ENCODE data around the gene ZGLP1.

ZGLP1 gene

GRCh38 chr19:10290876-10291553 lies 18.6 kb downstream of the ZGLP1 start:
- CTCF ChIA-PET, result interaction anchor here (0.6 to 1.7 kb wide), 4 partner anchors 22 to 214 kb away, joined by 3 to 11 read pairs (median 4); no protein-coding TSS in a partner anchor
- DNase-seq (ENCODE audit: low spot score), result peak; percentile 64
- H3K27ac ChIP-seq, result peak overlapping the region; percentile 93
- no peak for TF ChIP-seq CTCF (conservative IDR thresholded peaks at IDR 0.05; ENCODE audit: low read depth)
- POLR2A ChIA-PET (ENCODE audit: low non-redundant PET), result no interaction called here

- no peak for TF ChIP-seq CTCF (conservative IDR thresholded peaks at IDR 0.05; ENCODE audit: low read depth)
- POLR2A ChIA-PET (ENCODE audit: low non-redundant PET), result interaction anchor here (1.2 to 2.5 kb wide), 2 partner anchors 20 to 44 kb away, joined by 5 to 15 read pairs; partner anchors contain the start of gene ICAM1
- peak overlapping the region; percentile 93 for H3K27ac ChIP-seq
- CTCF ChIA-PET, result interaction anchor here (0.6 to 1.7 kb wide), 6 partner anchors 21 to 214 kb away, joined by 3 to 11 read pairs (median 5); no protein-coding TSS in a partner anchor
- peak; percentile 30 for DNase-seq (ENCODE audit: low spot score)
These were observed 19.2 kb downstream of the ZGLP1 start for GRCh38 chr19:10290357-10290875.

DNA sequence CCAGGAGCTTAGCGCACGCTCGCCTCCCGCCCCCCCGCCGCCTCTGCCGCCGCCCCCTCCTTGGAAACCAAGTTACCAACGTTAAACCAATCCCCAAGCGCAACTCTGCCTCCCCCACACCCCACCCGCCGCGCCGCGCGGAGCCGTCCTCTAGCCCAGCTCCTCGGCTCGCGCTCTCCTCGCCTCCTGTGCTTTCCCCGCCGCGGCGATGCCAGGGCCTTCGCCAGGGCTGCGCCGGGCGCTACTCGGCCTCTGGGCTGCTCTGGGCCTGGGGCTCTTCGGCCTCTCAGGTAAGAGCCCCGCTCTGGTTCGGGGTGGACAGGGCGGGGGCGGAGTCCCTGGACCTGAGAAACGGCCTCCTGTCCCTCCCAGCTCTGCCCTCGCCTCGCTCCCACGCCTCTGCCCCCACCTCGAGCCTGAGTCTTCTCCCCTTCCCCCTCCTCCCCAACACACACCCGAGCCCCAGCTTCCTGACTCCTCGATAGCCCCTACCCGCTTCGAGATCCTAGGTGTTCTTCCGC lies 19.7 kb downstream of the ZGLP1 start, which contains the start of gene ICAM5:
TSS of gene ICAM5 (plus strand) at position 117 of the 521 bp plus-strand sequence. CDS start at position 209, 92 bp downstream.
- H3K27ac ChIP-seq, result peak within 1 kb of the TSS; percentile 93
- POLR2A ChIA-PET (ENCODE audit: low non-redundant PET), result interaction anchor here (0.6 to 2.5 kb wide), 5 partner anchors 8 to 546 kb away, joined by 3 to 15 read pairs (median 5); partner anchors contain the start of genes ICAM1, TMED1 and TYK2
- no peak for TF ChIP-seq CTCF (conservative IDR thresholded peaks at IDR 0.05; ENCODE audit: low read depth)
- DNase-seq (ENCODE audit: low spot score), result peak; percentile 74
- CTCF ChIA-PET, result interaction anchor here (0.7 to 1.7 kb wide), 6 partner anchors 19 to 146 kb away, joined by 3 to 11 read pairs (median 5); partner anchors contain the start of gene ICAM1

DNA sequence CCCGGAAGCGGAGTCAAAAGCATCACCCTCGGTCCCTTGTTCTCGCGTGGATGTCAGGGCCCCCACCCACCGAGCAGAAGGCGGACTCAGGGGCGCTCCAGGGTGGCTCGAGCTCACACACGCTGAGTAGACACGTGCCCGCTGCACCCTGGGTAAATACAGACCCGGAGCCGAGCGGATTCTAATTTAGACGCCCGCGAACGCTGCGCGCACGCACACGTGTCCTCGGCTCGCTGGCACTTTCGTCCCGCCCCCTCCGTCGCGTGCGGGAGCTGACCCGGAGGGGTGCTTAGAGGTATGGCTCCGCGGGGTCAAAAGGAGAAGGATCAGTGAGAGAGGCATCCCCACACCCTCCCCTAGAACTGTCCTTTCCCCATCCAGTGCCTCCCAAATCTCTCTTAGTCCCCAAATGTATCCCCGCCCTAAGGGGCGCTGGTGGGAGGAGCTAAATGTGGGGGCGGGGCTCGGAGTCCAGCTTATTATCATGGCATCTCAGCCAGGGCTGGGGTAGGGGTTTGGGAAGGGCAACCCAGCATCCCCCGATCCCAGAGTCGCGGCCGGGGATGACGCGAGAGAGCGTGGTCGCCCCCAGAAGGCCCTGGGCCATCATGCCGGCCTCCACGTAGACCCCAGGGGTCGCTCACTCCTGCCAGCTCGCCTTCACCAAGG lies 20.3 kb downstream of the ZGLP1 start:
- peak overlapping the region; percentile 93 for H3K27ac ChIP-seq
- peak; percentile 79 for DNase-seq (ENCODE audit: low spot score)
- ChIA-PET CTCF (interaction anchor here (0.6 to 1.7 kb wide), 7 partner anchors 19 to 147 kb away, joined by 3 to 11 read pairs (median 5); partner anchors contain the start of gene ICAM1), POLR2A (ENCODE audit: low non-redundant PET) (interaction anchor here (0.6 to 2.5 kb wide), 5 partner anchors 9 to 547 kb away, joined by 3 to 15 read pairs (median 5); partner anchors contain the start of genes ICAM1, TMED1 and TYK2)
- no peak for TF ChIP-seq CTCF (conservative IDR thresholded peaks at IDR 0.05; ENCODE audit: low read depth)

DNA sequence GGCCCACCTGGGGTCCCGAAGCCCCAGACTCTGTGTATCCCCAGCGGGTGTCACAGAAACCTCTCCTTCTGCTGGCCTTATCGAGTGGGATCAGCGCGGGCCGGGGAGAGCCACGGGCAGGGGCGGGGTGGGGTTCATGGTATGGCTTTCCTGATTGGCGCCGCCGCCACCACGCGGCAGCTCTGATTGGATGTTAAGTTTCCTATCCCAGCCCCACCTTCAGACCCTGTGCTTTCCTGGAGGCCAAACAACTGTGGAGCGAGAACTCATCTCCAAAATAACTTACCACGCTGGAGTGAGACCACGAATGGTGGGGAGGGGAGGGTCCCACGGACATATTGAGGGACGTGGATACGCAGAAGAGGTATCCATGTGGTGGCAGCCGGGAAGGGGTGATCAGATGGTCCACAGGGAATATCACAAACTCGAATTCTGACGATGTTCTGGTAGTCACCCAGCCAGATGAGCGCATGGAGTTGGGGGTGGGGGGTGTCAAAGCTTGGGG lies 20.9 kb downstream of the ZGLP1 start:
- ChIA-PET POLR2A (ENCODE audit: low non-redundant PET) (interaction anchor here (2.5 kb wide), 1 partner anchor 18 kb away, joined by 15 read pairs; the partner anchor contains the start of gene ICAM1), CTCF (interaction anchor here (0.6 to 1.2 kb wide), 4 partner anchors 18 to 32 kb away, joined by 3 to 5 read pairs (median 4); partner anchors contain the start of gene ICAM1)
- peak overlapping the region; percentile 93 for H3K27ac ChIP-seq
- TF ChIP-seq CTCF (conservative IDR thresholded peaks at IDR 0.05; ENCODE audit: low read depth), result no peak
- DNase-seq (ENCODE audit: low spot score), result peak; percentile 94

All from RWPE1 (cell line).